SK-N-SH (cell line): ENCODE measurements around the gene ATP6AP1.

ENCODE experiments used
- CTCF ChIP-seq: fragments of 200-600 bp; sonication (generic); IDR thresholded peaks from 2 replicates; pipeline ENCODE4 v1.6.1; 2017; ENCODE audit warnings: antibody characterized with exemption, mild to moderate bottlenecking, moderate library complexity
- EZH2phosphoT487 ChIP-seq: fragments of 200-600 bp; sonication (generic); IDR thresholded peaks from 2 replicates; pipeline ENCODE4 v1.6.1; 2017; ENCODE audit warnings: low read depth, mixed run types, mild to moderate bottlenecking, antibody characterized with exemption, moderate library complexity, borderline replicate concordance
- GABPA ChIP-seq: IDR thresholded peaks from 2 replicates; pipeline ENCODE4 v1.4.0; 2012; ENCODE audit warnings: low read depth, mild to moderate bottlenecking
- IRF3 ChIP-seq: fragments of 150-350 bp; IDR thresholded peaks from 2 replicates; pipeline ENCODE4 v1.6.1; 2016; ENCODE audit warnings: mild to moderate bottlenecking, low read depth, low read length
- JUND ChIP-seq: IDR thresholded peaks from 2 replicates; pipeline ENCODE4 v1.4.0; 2012
- MAX ChIP-seq: IDR thresholded peaks from 2 replicates; pipeline ENCODE4 v1.4.0; 2012; ENCODE audit warnings: low read depth
- POLR2AphosphoS5 ChIP-seq: IDR thresholded peaks from 2 replicates; pipeline ENCODE4 v1.6.1; 2012; ENCODE audit warnings: low read depth, low read length
- REST ChIP-seq: IDR thresholded peaks from 2 replicates; pipeline ENCODE4 v1.6.1; 2012; ENCODE audit warnings: mild to moderate bottlenecking, low read depth, low read length, moderate library complexity
- RFX5 ChIP-seq: IDR thresholded peaks from 2 replicates; pipeline ENCODE4 v1.6.1; 2012; ENCODE audit warnings: mild to moderate bottlenecking, improper control_type of control experiment, low read length
- TAF1 ChIP-seq: IDR thresholded peaks from 2 replicates; pipeline ENCODE4 v1.6.1; 2012; ENCODE audit warnings: low read depth, mild to moderate bottlenecking, low read length, moderate library complexity, borderline replicate concordance
- USF2 ChIP-seq: fragments of 150-350 bp; IDR thresholded peaks from 2 replicates; pipeline ENCODE4 v1.6.1; 2017; ENCODE audit warnings: antibody characterized with exemption, low read length, low read depth, borderline replicate concordance
- YY1 ChIP-seq: IDR thresholded peaks from 2 replicates; pipeline ENCODE4 v1.4.0; 2012; ENCODE audit warnings: low read depth, mild to moderate bottlenecking

GRCh38 chrX:154401918-154402621 is 26.4 kb upstream of the ATP6AP1 start:
- TF ChIP-seq POLR2AphosphoS5 = no peak; the same call in 1 of the 2 replicates
- no peak for TF ChIP-seq CTCF
- TF ChIP-seq RFX5 = no peak
- TF ChIP-seq EZH2phosphoT487 = no peak
- no peak for TF ChIP-seq GABPA
- no peak for TF ChIP-seq REST
- 0 out of 2 replicates have a peak, but pooled peaks have one; percentile 1 for TF ChIP-seq JUND
- TF ChIP-seq MAX = no peak
- no peak for TF ChIP-seq YY1
- no peak for TF ChIP-seq IRF3
- TF ChIP-seq TAF1 = no peak
- no peak for TF ChIP-seq USF2
